GM12873 (cell line): ENCODE measurements around the gene ZSCAN5C.
"Not testable (repeated sequence)": the region's sequence is repeated elsewhere in the genome, so short reads cannot be mapped to it uniquely, and the experiment has no call there.

Source experiments
- TF ChIP-seq, protein P1 (sequence below): IDR thresholded peaks from 2 replicates; pipeline ENCODE4 v1.5.1; 2012; ENCODE audit warnings: low read depth, mild to moderate bottlenecking, moderate library complexity, low read length, control low read depth; ENCODE audit not compliant: insufficient read depth; ENCODE audit errors: missing control alignments

The ZSCAN5C gene

DNA sequence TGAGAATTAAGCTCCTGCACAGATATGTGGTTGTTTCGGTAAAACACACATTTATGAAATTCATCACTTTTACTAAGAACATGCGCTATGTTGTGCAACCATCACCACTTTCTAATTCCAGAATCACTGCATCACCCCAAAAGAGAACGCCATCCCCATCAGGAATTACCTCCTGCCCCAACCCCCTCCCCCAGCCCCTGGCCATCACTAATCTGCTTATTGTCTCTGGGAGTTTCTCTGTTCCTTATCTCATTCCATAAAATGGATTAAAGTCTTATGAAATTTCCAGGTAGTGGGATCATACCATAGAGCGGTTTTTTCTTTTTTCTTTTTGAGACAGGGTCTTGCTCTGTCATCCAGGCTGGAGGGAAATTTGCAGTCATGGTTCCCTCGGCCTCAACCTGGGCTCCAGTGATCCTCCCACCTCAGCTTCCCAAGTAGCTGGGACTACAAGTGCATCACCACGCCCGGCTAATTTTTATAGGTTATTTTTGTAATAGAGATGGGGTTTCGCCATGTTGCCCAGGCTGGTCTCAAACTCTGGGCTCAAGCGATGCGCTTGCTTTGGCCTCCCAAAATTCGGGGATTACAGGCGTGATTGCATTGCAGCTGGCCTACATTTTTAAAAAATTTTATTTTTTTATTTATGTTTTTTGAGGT, 8.0 kb upstream of the ZSCAN5C start:
- TF ChIP-seq, protein P1, sequence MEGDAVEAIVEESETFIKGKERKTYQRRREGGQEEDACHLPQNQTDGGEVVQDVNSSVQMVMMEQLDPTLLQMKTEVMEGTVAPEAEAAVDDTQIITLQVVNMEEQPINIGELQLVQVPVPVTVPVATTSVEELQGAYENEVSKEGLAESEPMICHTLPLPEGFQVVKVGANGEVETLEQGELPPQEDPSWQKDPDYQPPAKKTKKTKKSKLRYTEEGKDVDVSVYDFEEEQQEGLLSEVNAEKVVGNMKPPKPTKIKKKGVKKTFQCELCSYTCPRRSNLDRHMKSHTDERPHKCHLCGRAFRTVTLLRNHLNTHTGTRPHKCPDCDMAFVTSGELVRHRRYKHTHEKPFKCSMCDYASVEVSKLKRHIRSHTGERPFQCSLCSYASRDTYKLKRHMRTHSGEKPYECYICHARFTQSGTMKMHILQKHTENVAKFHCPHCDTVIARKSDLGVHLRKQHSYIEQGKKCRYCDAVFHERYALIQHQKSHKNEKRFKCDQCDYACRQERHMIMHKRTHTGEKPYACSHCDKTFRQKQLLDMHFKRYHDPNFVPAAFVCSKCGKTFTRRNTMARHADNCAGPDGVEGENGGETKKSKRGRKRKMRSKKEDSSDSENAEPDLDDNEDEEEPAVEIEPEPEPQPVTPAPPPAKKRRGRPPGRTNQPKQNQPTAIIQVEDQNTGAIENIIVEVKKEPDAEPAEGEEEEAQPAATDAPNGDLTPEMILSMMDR: no peak

DNA sequence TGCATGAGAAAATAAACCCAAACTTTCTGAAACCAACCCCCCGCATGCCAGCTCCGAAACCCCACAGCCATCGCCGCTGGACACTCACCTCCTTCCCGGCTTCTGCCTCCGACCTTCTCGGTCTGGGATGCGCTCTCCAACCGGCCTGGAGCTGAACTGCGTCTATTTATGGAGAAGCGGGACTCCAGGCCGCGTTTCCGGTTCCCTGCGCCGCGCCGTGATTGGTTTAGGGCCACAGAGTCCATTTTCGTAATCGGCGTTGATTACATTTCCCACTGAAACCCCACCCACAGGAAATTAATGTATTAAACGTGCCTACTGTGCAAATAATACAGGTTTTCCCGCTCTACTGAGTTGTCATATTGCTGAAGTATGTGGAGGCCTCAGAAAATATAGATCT, 4.4 kb upstream of the ZSCAN5C start, which contains the start of gene ZSCAN5B:
Gene ZSCAN5B, minus strand, starts transcription at position 138 of the 400 bp plus-strand sequence. CDS start 4,731 bp downstream, outside the sequence.
- TF ChIP-seq, protein P1: not testable (repeated sequence)

DNA sequence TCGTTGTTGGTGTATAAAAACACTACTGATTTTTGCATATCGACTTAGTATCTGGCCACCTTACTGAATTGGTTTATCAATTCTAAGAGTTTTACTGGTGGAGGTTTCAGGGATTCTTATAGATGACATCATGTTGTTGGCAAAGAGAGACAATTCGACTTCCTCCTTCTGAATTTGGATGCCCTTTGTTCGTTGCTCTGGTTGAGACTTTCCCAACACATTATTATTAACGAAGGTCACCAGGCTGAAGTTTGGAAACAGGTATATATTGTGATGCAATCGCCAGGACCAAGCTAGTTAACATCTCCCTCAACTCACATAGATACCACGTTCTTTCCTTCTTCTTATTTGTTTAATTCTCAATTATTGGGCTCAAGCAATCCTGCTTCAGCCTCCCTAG, 2.4 kb upstream of the ZSCAN5C start:
- TF ChIP-seq, protein P1: no peak

DNA sequence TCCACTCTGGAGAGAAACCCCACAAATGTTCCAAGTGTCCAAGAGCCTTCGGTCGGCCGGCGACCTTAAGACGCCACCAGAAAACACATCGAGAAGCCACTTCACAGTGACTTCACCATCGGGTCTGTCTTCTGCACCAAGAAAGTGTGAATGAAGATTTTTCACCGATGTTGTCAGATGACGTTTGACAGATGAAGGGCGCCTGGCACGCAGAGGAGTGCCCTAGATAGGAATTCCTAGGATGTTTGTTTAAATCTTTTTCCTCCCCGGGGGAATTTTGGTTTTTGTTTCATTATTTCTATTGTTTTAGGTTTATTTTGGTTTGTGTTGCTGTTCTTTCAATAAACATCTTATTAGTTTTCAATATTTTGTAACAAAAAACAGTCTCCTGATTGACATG, 7.0 kb downstream of the ZSCAN5C start:
- TF ChIP-seq, protein P1: no peak

DNA sequence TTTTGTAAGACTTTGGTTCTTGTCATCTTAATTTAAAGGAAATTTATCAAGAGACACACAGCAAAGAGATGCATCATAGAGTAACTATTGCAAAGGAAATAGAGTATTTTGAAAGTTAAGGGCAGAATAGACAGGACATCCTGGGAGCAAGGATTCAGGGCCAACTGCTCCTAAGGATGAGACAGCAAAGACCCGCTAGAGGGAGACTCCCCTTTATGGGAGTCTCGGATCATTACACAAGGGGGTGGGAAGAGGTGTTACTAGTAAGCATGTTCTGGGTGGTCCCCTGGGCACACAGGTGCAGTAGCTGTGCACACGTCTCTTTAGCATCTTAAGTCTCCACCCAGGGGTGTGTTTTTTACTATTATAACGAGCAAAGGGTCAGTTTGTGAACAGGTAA, 9.6 kb downstream of the ZSCAN5C start:
- TF ChIP-seq, protein P1: no peak

DNA sequence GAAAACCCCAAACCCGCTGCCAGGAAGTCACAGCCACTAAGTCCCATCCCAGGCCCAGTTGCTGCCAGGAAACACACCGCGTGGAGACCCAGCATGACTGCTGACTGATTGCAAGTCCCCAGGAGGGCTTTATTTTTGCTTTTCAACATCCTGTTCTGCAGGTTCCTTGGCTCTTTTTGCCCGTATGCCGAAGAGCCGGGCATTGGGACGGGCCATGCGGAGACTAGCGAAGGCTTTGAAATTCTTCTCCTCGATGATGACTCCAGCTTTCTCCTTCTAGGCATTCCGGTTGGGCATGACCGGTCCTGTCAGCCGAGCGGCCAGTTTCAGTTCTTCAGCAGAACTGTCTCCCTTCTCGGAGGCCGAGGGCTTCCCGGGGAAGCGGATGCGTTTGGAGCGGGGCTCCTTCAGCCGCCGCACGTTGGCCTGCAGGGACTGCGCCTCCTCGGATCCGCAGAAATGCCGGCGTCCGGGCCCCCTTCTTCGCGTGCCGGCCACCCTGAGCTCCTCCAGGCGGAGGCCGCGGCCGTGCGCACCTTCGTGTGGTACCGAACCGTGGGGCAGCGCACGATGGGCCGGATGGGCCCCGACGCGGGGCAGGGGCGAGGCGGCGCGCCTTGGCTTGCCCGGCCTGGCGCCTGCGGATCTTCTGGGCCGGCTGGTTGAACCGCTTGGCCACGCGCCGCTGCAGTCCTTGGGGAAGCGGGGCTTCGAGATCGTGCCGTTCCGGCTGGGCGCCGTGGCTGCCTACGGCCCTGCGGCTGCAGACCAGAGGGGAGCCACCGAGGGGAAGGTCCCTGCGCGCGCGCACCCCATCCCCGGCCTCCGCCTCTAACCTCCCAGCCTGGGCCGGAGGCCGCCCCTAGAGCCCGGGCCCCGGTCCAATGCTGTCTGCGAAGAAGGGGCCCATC, 15.2 kb downstream of the ZSCAN5C start:
- TF ChIP-seq, protein P1: no peak

DNA sequence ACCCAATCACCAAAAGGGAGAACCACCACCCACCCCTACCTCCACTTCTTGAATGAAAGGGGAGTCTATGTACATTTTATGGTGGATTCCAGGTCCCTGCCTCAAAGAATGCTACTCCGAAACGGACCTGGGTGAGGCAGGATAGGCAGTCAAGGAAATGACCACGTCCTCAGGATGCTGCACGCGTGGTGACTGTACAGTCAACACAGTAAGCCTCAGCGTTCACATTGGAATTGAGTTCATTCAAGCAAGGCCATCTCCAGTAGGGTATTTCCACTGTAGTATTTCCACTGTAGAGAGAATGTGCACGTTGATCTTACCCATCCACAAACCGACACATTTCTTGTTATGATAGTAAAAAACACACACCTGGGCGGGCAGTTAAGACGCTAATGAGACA, 16.9 kb downstream of the ZSCAN5C start:
- TF ChIP-seq, protein P1: no peak
